ENCODE results near the gene RYR1. TPM values are rescaled to one million over a fixed set of nuclear protein-coding genes. Genes with fewer than 3 reads are reported as not detected.
A peak's percentile ranks its signal among the peaks of the same experiment; 100 is the strongest.

The RYR1 gene
- total and polyA plus RNA-seq, 2 of the 13 experiments (the other 11 are each of a cell fraction or from before 2014, with no cell fraction given) = 0.03 TPM; not detected in 1

GRCh38 chr19:38402967-38403674 is 30.4 kb upstream of the RYR1 start, which contains the start of gene FAM98C (continued):
- peak; percentile 87 for TF ChIP-seq ZNF605 (CRISPR knock-in tag; IDR thresholded peaks at IDR 0.05)
- TF ChIP-seq ARNT2 (CRISPR knock-in tag; IDR thresholded peaks at IDR 0.05; ENCODE audit: low read depth) = peak; percentile 86
- TF ChIP-seq MAX (IDR thresholded peaks at IDR 0.05) = peak; percentile 91
- peak; percentile 32; the same call in 1 of the 2 replicates for TF ChIP-seq ZSCAN9 (CRISPR knock-in tag; IDR thresholded peaks at IDR 0.05; ENCODE audit: borderline replicate concordance)
- no peak for TF ChIP-seq ATF5 (CRISPR knock-in tag; IDR thresholded peaks at IDR 0.05; ENCODE audit: low read depth)
- TF ChIP-seq ZNF232 (CRISPR knock-in tag; IDR thresholded peaks at IDR 0.05; ENCODE audit: borderline replicate concordance) = 0 out of 2 replicates have a peak, but pooled peaks have one; percentile 30
- TF ChIP-seq ZNF552 (CRISPR knock-in tag; IDR thresholded peaks at IDR 0.05; ENCODE audit: borderline replicate concordance) = no peak; the same call in 1 of the 2 replicates
- TF ChIP-seq MTA1 (CRISPR knock-in tag; IDR thresholded peaks at IDR 0.05; ENCODE audit: borderline replicate concordance) = peak; percentile 67; the same call in 1 of the 2 replicates
- 0 out of 2 replicates have a peak, but pooled peaks have one; percentile 7 for TF ChIP-seq GABPA (IDR thresholded peaks at IDR 0.05; ENCODE audit: low read depth, low read length)
- TF ChIP-seq GABPA (CRISPR knock-in tag; IDR thresholded peaks at IDR 0.05; ENCODE audit: low read depth) = no peak
- TF ChIP-seq KMT2A (CRISPR knock-in tag; IDR thresholded peaks at IDR 0.05) = peak; percentile 30; the same call in 1 of the 2 replicates
- TF ChIP-seq ZBTB26 (CRISPR knock-in tag; IDR thresholded peaks at IDR 0.05; ENCODE audit: borderline replicate concordance) = no peak
- peak; percentile 64; the same call in 1 of the 2 replicates for TF ChIP-seq ZFP41 (CRISPR knock-in tag; IDR thresholded peaks at IDR 0.05; ENCODE audit: borderline replicate concordance)
- no peak for TF ChIP-seq SRSF1 (optimal IDR thresholded peaks at IDR 0.05; ENCODE audit: low read depth, low read length)
- TF ChIP-seq ZNF263 (CRISPR knock-in tag; IDR thresholded peaks at IDR 0.05) = no peak
- peak; percentile 47; the same call in 1 of the 2 replicates for TF ChIP-seq ZNF691 (CRISPR knock-in tag; IDR thresholded peaks at IDR 0.05; ENCODE audit: borderline replicate concordance, low read depth)
- TF ChIP-seq FOXC1 (CRISPR knock-in tag; IDR thresholded peaks at IDR 0.05; ENCODE audit: borderline replicate concordance) = peak; percentile 95
- peak; percentile 75 for TF ChIP-seq ZNF33B (CRISPR knock-in tag; IDR thresholded peaks at IDR 0.05)
- peak; percentile 95 for TF ChIP-seq ZNF776 (CRISPR knock-in tag; IDR thresholded peaks at IDR 0.05)
- TF ChIP-seq, protein P1, sequence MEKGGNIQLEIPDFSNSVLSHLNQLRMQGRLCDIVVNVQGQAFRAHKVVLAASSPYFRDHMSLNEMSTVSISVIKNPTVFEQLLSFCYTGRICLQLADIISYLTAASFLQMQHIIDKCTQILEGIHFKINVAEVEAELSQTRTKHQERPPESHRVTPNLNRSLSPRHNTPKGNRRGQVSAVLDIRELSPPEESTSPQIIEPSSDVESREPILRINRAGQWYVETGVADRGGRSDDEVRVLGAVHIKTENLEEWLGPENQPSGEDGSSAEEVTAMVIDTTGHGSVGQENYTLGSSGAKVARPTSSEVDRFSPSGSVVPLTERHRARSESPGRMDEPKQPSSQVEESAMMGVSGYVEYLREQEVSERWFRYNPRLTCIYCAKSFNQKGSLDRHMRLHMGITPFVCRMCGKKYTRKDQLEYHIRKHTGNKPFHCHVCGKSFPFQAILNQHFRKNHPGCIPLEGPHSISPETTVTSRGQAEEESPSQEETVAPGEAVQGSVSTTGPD (CRISPR knock-in tag; IDR thresholded peaks at IDR 0.05) = no peak
- TF ChIP-seq NAIF1 (CRISPR knock-in tag; IDR thresholded peaks at IDR 0.05; ENCODE audit: borderline replicate concordance) = peak; percentile 62; the same call in 1 of the 2 replicates
- TF ChIP-seq ZNF160 (CRISPR knock-in tag; IDR thresholded peaks at IDR 0.05) = peak; percentile 76
- TF ChIP-seq, protein P2, sequence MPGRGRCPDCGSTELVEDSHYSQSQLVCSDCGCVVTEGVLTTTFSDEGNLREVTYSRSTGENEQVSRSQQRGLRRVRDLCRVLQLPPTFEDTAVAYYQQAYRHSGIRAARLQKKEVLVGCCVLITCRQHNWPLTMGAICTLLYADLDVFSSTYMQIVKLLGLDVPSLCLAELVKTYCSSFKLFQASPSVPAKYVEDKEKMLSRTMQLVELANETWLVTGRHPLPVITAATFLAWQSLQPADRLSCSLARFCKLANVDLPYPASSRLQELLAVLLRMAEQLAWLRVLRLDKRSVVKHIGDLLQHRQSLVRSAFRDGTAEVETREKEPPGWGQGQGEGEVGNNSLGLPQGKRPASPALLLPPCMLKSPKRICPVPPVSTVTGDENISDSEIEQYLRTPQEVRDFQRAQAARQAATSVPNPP (CRISPR knock-in tag; IDR thresholded peaks at IDR 0.05) = peak; percentile 64; the same call in 1 of the 2 replicates
- peak; percentile 84 for TF ChIP-seq MAZ (IDR thresholded peaks at IDR 0.05; ENCODE audit: borderline replicate concordance, low read depth, low read length)
- peak; percentile 93 for TF ChIP-seq MAZ (CRISPR knock-in tag; IDR thresholded peaks at IDR 0.05; ENCODE audit: low read depth)
